Stomach smooth muscle (tissue), 2 donors: Measurements from ENCODE around the gene MAGEB6.
"Not testable (repeated sequence)": the region's sequence is repeated elsewhere in the genome, so short reads cannot be mapped to it uniquely, and the experiment has no call there.

Experiments used
- H3K27ac ChIP-seq: one replicate; pipeline ENCODE4 v1.7.0; 2013; ENCODE audit warnings: mild to moderate bottlenecking, low read length, inconsistent platforms
- H3K27me3 ChIP-seq, 2 donors: one replicate each; pipeline ENCODE4 v1.7.0; 2013; ENCODE audit warnings: low read length in 2 of 2; ENCODE audit not compliant: insufficient read depth in 2 of 2, control insufficient read depth in 1 of 2
- H3K36me3 ChIP-seq, 2 donors: one replicate each; pipeline ENCODE4 v1.7.0; 2013; ENCODE audit warnings: low read length in 2 of 2; ENCODE audit not compliant: control insufficient read depth in 2 of 2, insufficient read depth in 2 of 2
- H3K4me1 ChIP-seq: one replicate; pipeline ENCODE4 v1.7.0; 2013; ENCODE audit warnings: low read length; ENCODE audit not compliant: control insufficient read depth, insufficient read depth
- H3K4me3 ChIP-seq, 2 donors: one replicate each; pipeline ENCODE4 v1.7.0; 2013; ENCODE audit warnings: low read length in 2 of 2
- H3K9ac ChIP-seq, 2 donors: one replicate each; pipeline ENCODE4 v1.7.0; 2013; ENCODE audit warnings: low read length in 2 of 2, mild to moderate bottlenecking in 1 of 2
- H3K9me3 ChIP-seq, 2 donors: one replicate each; pipeline ENCODE4 v1.7.0; 2013; ENCODE audit warnings: low read length in 2 of 2; ENCODE audit not compliant: control insufficient read depth in 2 of 2
- donor health status: healthy.
- donor health status: Pancreatic carcinoma.

The MAGEB6 gene

GRCh38 chrX:26192204-26192603 is at the start of gene MAGEB6:
TSS of gene MAGEB6 (plus strand) at chrX:26192440. CDS start at chrX:26193847, 1,407 bp downstream.
- no peak within 1 kb of the TSS for H3K4me3 ChIP-seq
- H3K9me3 ChIP-seq = no peaks in the 10 kb centered on the region
- H3K9ac ChIP-seq = no peak within 1 kb of the TSS
- H3K27ac ChIP-seq = no peak within 1 kb of the TSS
- H3K4me1 ChIP-seq = no peaks in the 10 kb centered on the region
- no peaks in the 10 kb centered on the region for H3K36me3 ChIP-seq
- no peaks in the 10 kb centered on the region for H3K27me3 ChIP-seq

GRCh38 chrX:26146024-26146423 is 46.2 kb upstream of the MAGEB6 start:
- peaks cover 0 to 2% of the 10 kb centered on the region in 2 donors for H3K27me3 ChIP-seq
- H3K4me1 ChIP-seq = no peaks in the 10 kb centered on the region
- H3K9ac ChIP-seq = no peak overlapping the region
- H3K4me3 ChIP-seq = no peak overlapping the region
- H3K27ac ChIP-seq = no peak overlapping the region
- no peaks in the 10 kb centered on the region for H3K36me3 ChIP-seq
- H3K9me3 ChIP-seq = no peaks in the 10 kb centered on the region

GRCh38 chrX:26160301-26160700 is 31.9 kb upstream of the MAGEB6 start, which contains the start of gene MAGEB6B:
TSS of gene MAGEB6B (plus strand) at chrX:26160601. CDS start at chrX:26160601, 0 bp downstream.
- Histone ChIP-seq H3K36me3 (no peaks in the 10 kb centered on the region), H3K9me3 (no peaks in the 10 kb centered on the region), H3K4me1 (no peaks in the 10 kb centered on the region), H3K27me3 (peaks cover 0 to 5% of the 10 kb centered on the region in 2 donors), H3K9ac (no peak within 1 kb of the TSS), H3K4me3 (no peak within 1 kb of the TSS), H3K27ac (no peak within 1 kb of the TSS)

GRCh38 chrX:26203561-26203960 is 11.3 kb downstream of the MAGEB6 start:
- Histone ChIP-seq H3K9me3 (no peaks in the 10 kb centered on the region), H3K4me1 (no peaks in the 10 kb centered on the region), H3K27me3 (no peaks in the 10 kb centered on the region), H3K27ac (no peak overlapping the region), H3K9ac (no peak overlapping the region), H3K36me3 (no peaks in the 10 kb centered on the region), H3K4me3 (no peak overlapping the region)

GRCh38 chrX:26204717-26205116 is 12.5 kb downstream of the MAGEB6 start:
- H3K9ac ChIP-seq, H3K27ac ChIP-seq, H3K4me3 ChIP-seq, H3K4me1 ChIP-seq, H3K27me3 ChIP-seq, H3K36me3 ChIP-seq, H3K9me3 ChIP-seq: not testable (repeated sequence)

GRCh38 chrX:26208012-26208411 is 15.8 kb downstream of the MAGEB6 start:
- Histone ChIP-seq H3K4me1 (no peaks in the 10 kb centered on the region), H3K4me3 (no peak overlapping the region), H3K9me3 (no peaks in the 10 kb centered on the region), H3K27me3 (no peaks in the 10 kb centered on the region), H3K36me3 (no peaks in the 10 kb centered on the region), H3K9ac (no peak overlapping the region), H3K27ac (no peak overlapping the region)

GRCh38 chrX:26215869-26216268 is 23.6 kb downstream of the MAGEB6 start, which contains the start of gene MAGEB5:
TSS of gene MAGEB5 (plus strand) at chrX:26216169. CDS start at chrX:26217302, 1,133 bp downstream.
- Histone ChIP-seq H3K9me3 (no peaks in the 10 kb centered on the region), H3K27me3 (peaks cover 0 to 2% of the 10 kb centered on the region in 2 donors), H3K4me1 (no peaks in the 10 kb centered on the region), H3K36me3 (no peaks in the 10 kb centered on the region), H3K27ac (no peak within 1 kb of the TSS), H3K9ac (no peak within 1 kb of the TSS), H3K4me3 (no peak within 1 kb of the TSS)

- H3K4me1 ChIP-seq = no peaks in the 10 kb centered on the region
- H3K9me3 ChIP-seq = peaks cover 0 to 6% of the 10 kb centered on the region in 2 donors
These were observed 27.1 kb downstream of the MAGEB6 start for GRCh38 chrX:26219351-26219750.

GRCh38 chrX:26234177-26234576 is 41.9 kb downstream of the MAGEB6 start:
- Histone ChIP-seq H3K9ac (no peak overlapping the region), H3K4me1 (no peaks in the 10 kb centered on the region), H3K27me3 (no peaks in the 10 kb centered on the region), H3K36me3 (no peaks in the 10 kb centered on the region), H3K9me3 (peaks cover 0 to 2% of the 10 kb centered on the region in 2 donors), H3K27ac (no peak overlapping the region), H3K4me3 (no peak overlapping the region)

More at GRCh38 chrX:26219351-26219750, 27.1 kb downstream of the MAGEB6 start:
- no peaks in the 10 kb centered on the region for H3K36me3 ChIP-seq
- H3K27me3 ChIP-seq = peaks cover 0 to 4% of the 10 kb centered on the region in 2 donors
- H3K9ac ChIP-seq = no peak overlapping the region
- no peak overlapping the region for H3K4me3 ChIP-seq
- H3K27ac ChIP-seq = no peak overlapping the region
